Midbrain (tissue), 1 donor: Measurements from ENCODE around the gene MTFR1L.
A peak's percentile ranks its signal among the peaks of the same experiment; 100 is the strongest.
"Not testable (repeated sequence)": the region's sequence is repeated elsewhere in the genome, so short reads cannot be mapped to it uniquely, and the experiment has no call there.

Source experiments
- DNase-seq: peaks from one replicate; lab custom pipeline; 2025; lab: John Stamatoyannopoulos, UW

MTFR1L gene

DNA sequence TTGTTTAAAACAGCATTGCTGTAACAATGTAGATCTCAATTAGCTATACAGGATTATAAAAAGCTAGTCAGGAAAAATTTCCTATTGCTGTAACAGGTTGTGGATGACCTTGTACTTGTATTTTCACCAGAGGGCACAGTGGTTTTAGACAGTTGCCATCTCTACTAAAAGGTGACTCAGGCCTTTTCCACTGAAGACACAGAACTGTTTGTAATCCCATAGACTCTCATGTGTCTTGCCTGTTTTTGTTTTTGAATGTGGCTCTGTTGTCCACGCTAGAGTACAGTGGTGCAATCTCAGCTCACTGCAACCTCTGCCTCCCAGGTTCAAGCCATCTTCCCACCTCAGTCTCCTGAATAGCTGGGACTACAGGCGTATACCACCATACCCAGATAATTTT, 5.9 kb downstream of the MTFR1L start:
- DNase-seq, result no peak

GRCh38 chr1:25826571-25826970, 6.8 kb downstream of the MTFR1L start:
- DNase-seq, result no peak

DNA sequence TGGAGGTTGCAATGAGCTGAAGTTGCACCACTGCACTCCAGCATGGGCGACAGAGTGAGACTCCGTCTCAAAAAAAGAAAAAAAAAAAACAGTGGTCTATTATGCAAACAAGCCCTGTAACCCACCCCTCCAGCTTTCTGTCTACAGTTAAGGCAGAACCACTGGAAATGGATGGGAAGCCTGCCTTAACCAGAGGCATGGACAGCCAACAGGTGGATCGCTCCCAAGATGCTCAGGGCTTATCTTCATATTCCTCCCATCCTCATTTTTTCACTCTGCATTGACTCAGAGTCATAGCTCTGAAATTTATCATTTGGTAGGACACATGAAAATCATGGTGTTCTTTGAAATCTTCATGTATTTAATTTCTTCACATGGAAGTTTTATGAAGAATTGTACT, 8.7 kb downstream of the MTFR1L start:
- no peak for DNase-seq

DNA sequence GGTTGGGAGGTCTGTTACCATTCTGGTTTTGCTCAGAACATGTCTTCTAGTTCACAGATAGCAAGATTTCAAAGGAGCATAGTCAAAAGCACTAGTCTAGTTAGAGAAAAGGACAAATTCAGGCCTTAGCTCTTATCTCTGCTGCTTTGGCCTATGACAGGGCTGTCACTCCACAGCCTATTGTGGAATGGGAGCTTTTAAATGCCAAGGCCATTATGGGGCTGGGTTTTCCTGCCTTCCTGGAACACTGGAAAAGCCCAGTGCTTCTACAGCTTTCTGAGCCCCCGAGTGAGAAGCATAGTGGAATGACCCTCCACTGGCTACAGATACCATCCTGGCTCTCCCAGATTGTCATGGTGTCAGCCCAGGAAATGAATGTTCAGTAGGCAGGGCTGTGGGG, 9.3 kb downstream of the MTFR1L start:
- no peak for DNase-seq

DNA sequence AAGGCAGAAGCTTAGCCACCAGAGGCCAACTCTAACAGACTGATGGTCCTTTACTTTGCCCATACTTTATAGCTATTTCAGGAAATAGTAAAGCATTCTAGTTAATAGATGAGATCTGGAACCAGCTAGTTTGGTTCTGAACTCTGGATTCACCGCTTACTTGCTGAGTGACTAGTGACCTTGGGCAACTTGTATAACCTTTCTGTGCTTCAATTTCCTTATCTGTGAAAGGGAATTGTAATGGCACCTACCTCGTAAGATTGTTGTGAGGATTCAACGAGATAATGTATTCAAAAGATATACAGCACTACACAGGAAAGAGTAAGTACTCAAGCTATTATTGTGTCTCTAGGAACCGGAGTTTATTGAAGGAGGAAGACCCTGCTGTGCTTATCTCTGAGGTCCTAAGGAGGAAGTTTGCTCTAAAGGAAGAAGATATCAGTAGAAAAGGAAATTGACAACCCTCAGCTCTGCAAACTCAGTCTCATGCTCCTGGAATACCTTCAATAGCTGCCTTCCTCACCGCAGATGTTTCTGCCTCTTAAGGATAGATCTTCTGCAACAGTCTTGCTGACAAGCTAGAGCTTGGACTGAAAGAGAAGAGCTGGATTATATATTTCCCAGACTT, 11.9 kb downstream of the MTFR1L start:
- DNase-seq, result no peak

DNA sequence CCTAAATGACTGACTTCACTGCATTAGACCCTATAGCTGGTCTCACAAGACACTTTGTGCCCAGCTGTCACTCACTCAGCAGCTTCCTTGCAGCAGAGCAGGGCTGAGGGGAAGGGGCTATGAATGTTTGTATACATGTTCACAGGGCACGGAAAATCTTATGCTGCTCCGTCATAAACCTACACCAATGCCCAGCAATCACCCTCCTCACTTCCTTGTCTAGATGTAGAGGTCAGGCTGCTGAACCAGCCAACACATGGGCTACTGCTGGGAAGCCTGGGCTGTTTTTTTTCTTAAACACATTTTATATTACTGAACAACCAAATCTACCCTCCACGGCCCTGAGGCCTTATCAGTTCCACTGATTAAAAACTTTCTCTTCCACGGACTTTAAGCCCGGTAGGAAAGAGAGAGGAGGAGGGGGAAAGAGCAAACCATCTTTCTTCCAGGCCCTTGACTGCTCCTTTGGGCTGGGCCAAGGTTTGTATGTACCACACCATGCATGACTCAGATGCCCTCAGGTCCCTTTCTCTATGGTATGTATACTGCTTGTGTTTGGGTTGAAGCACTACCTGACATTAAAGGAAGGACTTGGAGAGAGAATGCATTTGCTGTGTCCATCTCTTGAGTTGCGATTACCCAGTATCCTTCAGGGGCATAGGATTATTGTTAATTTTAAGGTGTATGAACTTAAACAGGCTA, 12.7 kb downstream of the MTFR1L start:
- DNase-seq, result no peak

DNA sequence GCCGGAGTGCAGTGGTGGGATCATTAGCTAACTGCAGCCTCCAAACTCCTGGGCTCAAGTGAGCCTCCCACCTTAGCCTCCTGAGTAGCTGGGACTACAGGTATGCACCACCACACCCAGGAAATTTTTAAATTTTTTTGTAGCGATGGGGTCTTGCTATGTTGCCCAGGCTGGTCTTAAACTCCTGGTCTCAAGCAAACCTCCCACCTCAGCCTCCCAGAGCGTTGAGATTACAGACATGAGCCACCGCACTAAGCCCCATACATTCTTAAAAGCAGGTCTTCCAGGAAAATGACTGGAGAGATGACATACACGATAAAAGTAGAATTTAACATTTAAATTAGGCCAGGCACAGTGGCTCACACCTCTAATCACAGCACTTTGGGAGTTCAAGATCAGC, 13.4 kb downstream of the MTFR1L start:
- no peak for DNase-seq

- DNase-seq, result no peak
Observed at GRCh38 chr1:25834894-25835293, 15.1 kb downstream of the MTFR1L start.

DNA sequence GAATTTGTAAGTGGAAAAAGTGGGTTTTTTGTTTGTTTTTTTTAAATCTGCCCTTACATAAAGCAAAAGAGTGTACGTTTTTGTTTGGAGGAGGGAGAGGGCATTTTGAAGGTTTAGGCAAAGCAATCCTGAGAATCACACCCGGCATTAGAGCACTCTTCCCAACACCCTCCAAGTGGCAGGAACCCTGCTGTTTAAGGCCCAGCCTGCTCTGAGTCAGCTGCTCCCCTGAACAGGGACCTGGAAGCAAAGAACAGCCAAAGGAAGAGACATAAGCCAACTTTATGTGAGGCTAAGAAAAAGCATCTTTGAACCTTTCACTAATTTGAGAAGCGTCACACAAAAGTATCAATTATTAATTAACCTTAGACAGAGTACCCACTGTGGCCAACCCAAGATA, 16.9 kb downstream of the MTFR1L start:
- DNase-seq, result no peak

DNA sequence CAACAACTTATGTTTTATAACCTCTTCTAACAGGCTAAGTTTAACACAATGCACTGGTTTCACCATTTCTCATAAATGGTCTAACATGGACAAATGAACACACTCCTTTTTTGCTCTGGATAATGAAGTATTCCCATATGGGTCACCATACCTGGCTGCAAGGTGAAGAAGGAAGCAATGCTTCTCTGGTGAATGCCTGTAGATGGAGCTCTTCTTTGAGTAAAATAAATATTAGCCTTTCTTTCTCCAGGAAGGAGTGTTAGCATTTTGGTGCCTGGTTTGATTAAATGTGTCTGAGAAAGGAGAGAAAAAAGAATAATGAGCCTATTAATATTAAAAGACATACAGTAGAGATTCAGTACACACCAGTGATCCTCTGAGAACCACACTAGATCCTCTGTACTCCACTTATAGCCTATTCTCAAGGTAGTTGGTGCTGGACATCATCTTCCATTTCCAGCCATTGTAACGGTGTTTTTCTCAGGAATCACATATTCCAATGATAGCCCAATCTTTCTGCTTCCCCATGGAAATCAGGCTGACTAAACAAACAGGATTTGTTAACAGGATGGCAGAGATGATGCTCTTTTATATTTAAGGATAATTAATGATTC, 17.6 kb downstream of the MTFR1L start:
- DNase-seq, result no peak

GRCh38 chr1:25839808-25840207, 20.1 kb downstream of the MTFR1L start:
- DNase-seq, result not testable (repeated sequence)

GRCh38 chr1:25843483-25843882, 23.7 kb downstream of the MTFR1L start:
- no peak for DNase-seq

DNA sequence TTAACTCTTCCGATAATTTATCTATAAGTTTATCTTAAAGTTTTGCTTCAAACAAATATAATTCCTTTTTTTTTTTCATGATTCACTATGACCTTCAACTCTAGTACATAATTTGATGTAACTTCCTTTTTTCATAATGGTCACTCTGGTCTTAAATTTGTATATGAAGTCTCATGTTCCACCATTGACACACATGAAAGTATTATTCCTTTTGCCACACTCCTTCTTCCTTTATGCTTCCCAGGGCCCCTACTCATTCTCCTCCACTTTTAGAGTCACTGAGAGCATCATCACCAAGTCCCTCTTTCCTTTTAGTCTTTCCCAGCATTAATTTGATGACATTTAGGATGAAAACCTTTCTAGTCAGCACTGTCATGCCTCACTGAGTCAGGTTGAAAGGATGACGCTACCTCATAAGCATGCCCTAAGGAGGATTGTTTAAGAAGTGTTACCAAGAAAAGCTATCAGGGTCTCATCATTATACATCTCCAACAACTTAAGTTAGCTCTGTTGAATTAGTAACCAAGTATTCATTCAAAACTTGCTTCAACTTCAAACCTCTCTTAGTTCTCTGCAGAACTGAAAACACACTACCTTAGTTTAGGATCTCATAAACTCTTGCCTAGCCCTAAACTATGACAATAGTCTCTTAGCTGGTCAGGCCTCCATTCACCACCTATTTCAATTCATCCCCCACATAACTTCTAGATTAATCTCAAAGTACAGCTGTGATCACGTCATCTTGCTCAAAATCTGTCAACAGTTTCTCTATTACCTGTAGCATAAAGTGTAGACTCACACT, 25.0 kb downstream of the MTFR1L start:
- DNase-seq, result no peak

GRCh38 chr1:25845664-25846063, 25.9 kb downstream of the MTFR1L start:
- DNase-seq, result no peak

DNA sequence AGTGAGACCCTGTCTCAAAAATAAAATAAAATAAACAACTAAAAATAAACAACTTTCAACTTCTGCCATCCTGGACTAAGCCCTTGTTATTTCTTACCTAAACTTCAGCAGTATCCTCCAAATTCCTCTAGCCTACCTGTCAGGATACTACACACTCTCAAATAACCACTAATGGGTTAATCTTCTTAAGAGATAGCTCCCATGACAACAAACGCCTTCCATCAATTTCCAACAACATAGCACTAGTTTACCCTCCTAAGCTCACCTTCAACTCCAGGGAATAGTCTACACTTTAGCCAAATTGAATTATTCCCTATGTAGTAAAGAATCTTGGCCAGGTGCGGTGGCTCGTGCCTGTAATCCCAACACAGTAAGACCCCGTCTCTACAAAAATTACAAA, 28.2 kb downstream of the MTFR1L start:
- no peak for DNase-seq

GRCh38 chr1:25848531-25848930, 28.8 kb downstream of the MTFR1L start:
- no peak for DNase-seq

GRCh38 chr1:25854554-25854953, 34.8 kb downstream of the MTFR1L start:
- DNase-seq, result no peak

DNA sequence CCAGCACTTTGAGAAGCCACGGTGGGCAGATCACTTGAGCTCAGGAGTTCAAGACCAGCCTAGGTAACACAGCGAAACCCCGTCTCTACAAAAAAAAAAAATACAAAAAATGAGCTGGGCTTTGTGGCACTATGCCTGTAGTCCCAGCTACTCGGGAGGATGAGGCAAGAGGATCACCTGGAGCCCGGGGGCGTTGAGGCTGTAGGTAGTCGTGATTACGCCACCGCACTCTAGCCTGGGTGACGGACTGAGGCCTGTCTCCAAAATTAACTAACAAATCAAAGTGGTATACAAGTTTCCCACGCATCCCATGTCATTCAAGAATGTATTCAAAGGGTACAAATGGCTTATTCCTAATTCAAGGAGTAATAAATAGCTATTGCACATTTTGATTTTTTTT, 37.1 kb downstream of the MTFR1L start:
- DNase-seq, result no peak

DNA sequence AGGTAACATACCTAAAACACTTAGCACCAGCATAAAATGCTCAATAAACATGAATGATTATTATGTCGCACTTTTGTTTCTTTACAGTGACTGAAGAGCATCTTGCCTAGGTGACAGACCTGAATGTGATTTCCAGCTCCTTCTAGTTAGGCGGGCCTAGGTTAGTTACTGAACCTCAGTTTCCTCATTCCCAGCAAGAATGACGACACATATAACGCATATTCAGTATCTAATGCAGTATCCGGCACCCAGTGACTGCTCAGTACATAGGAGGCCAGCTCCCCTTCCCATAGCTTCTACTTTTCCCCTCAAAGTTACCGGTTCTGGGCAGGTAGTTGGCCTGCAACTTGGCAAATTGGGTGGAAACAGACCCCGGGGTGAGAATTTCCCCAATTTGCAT, 38.7 kb downstream of the MTFR1L start:
- no peak for DNase-seq

DNA sequence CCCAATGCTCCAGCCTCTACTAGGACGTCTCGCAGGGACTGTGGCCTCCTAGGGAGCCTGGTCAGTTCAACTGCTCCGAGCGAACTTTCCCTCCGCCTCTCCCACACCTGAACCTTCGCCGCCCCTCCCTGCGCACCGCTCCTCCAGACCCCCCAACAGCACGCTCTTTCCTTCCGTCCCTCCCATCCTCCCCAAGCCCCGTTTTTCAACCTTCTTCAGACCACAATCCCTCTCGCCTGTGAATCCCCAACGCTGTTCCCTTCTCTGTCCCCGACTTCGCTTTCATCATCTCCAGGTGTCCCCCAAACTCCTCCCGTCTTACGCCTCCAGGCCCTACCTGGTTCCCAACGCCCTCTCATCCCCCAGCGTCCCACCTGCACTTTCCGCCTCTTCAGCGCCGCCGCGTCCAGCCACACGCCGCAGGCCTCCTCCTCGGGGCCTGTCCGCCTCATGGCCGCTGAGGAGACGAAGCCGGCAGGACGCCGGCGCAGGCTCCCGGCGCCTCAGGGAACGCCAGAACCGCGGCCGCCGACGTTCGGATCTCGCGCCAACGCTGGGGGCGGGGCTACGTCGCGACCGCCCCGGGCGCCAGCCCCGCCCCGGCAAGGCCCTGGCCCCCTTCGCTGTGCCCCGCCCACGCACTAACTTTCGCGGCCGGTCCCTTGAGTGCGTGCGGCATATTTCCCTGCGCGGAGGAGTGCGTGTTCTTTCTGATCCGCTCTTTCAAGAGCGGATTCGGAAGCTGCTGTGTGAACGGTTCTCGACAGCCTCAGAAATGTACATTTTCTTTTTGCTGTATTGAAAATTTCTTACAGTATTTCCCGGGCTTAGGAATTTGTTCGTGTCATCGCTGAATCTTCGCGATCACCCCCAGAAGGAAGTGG, 39.4 kb downstream of the MTFR1L start, which contains the start of gene AUNIP:
Gene AUNIP, minus strand, starts transcription at position 552 of the 884 bp plus-strand sequence. Its CDS starts 100 bp downstream, at position 452.
- DNase-seq, result peak; percentile 72
